A549 treated with AZD2906 at 1 μM for 4 hours (cell line): Measurements from ENCODE around the gene CDC34. TPM values are rescaled to one million over a fixed set of nuclear protein-coding genes. Genes with fewer than 3 reads are reported as not detected.

Experiments
- total RNA-seq: library from RNA; stranded (reverse); fragments of 200-300 nt; extraction: Qiagen RNA extraction; gene quantifications from 5 replicates; pipeline ENCODE4 v1.2.3, GENCODE V29; 2022

CDC34 gene, protein sequence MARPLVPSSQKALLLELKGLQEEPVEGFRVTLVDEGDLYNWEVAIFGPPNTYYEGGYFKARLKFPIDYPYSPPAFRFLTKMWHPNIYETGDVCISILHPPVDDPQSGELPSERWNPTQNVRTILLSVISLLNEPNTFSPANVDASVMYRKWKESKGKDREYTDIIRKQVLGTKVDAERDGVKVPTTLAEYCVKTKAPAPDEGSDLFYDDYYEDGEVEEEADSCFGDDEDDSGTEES
- 59.1 to 93.2 TPM (median 92.5 TPM) in 5 replicates for total RNA-seq

DNA sequence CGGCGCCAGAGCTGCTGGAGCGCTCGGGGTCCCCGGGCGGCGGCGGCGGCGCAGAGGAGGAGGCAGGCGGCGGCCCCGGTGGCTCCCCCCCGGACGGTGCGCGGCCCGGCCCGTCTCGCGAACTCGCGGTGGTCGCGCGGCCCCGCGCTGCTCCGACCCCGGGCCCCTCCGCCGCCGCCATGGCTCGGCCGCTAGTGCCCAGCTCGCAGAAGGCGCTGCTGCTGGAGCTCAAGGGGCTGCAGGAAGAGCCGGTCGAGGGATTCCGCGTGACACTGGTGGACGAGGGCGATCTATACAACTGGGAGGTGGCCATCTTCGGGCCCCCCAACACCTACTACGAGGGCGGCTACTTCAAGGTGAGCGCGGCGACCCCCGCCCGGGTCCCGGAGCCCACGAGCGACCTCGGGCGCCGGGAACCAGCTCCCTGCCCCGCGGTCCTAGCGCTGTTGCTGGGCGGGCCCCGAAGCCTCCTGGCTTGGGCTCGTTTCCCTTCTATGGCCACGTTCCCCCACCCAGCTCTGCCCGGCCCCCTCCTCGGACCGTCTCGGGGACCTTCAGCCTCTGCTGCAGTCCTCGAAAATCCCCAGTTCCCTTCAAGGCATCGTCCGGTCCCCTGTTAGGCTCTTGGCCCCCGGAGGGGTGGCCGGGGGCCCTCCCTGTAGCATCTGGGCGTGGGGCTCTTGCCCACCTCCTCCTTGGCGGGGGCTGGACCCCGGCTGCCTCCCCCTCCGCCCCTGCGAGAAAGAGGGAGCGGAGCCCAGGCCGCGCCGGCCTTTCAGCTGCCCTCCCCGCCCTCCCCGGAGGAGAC is at the start of gene CDC34:
CDC34 (plus strand) TSS at position 8 of the 808 bp plus-strand sequence; CDS start at position 180, 172 bp downstream.

DNA sequence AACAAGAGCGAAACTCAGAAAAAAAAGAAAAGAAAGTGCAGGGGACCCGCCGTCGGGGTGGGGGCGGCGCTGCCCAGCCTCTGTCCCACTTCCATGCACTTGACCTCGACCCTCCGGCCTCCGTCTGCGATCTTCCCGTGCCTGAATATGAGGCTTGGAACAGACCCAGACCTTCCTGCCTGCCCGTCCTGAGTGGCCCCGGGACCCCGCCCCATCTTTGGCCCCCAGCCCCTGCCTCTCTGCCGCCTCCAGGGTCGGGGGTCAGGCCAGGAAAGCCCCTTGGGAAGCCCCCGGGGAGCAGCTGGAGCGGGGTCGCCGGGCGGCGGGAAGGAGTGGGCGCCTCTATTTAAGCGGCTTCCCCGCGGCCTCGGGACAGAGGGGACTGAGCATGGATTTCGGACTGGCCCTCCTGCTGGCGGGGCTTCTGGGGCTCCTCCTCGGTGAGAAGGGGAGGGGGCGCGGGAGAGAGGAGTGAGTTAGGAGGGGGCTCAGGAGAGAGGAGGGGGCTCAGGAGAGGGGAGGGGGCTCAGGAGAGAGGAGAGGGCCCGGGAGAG is 35.4 kb upstream of the CDC34 start, which contains the start of gene MADCAM1:
MADCAM1 (plus strand) TSS at position 375 of the 554 bp plus-strand sequence; CDS start at position 389, 14 bp downstream.

DNA sequence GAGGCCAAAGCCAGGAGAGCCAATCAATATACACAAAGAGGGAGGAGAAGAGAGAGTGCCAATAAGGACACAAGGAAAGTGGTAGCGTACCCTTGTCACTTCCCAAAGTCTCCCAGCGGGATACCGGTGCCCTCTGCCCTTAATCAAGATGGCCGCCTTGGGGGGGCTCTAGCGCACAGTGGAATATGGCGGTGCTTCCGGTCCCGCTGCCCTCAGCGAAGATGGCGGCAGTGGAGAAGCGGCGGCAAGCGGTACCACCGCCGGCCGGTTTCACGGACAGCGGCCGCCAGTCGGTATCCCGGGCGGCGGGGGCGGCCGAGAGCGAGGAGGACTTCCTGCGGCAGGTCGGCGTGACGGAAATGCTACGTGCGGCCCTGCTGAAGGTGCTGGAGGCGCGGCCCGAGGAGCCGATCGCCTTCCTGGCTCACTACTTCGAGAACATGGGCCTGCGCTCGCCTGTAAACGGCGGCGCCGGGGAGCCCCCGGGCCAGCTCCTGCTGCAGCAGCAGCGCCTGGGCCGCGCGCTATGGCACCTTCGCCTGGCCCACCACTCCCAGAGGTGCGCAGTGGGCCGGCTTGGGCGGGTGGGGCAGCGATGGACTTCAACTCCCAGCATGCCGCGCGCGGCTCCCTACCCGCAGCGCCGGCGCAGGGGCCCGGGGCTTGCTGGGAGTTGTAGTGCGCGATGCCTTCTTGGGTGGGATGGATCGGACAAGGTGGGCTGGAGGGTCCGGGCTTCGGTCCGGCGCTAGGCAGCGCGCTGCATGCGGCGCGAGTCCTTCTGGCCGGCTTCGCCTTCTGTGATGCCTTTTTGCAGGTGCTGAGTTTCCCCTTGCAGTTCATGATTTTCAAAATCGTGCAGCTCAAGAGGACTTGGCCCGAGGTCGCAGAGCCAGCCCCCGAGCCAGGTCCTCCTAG is 24.0 kb upstream of the CDC34 start, which contains the start of gene TPGS1:
TPGS1 (plus strand) TSS at position 212 of the 918 bp plus-strand sequence; CDS start at position 222, 10 bp downstream.

DNA sequence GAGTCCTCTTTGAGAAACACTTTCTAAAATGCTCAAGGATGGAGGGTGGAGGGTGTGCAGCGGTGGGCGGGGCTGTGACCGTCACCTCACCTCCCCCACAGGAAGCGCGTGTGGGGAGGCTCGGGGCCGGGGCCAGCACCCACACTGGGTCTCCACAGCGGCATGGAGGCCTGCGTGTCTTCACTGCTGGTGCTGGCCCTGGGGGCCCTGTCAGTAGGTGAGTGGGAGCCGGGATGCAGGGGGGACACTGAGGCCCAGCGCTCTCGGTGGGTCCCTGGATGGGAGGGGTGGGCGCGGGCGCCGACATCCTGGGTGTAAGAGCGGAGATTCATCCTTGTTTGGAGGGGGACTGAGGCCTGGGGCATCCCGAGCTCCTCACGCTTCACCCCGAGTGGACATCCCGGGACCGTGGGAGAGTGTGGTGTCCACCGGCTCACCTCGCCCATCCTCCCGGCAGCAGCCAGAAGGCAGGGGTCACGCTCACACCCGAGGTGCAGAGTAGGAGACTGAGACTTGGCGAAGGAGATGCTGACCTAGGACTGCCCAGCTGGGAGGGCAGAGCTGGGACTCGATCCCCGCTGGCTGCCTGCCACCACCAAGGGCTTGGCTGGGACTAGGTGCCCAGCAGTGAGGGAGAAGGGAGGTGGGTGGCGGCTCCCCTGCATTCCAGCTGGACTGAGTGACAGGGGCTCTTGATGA is 12.5 kb downstream of the CDC34 start, which contains the start of gene GZMM:
GZMM (plus strand) TSS at position 144 of the 699 bp plus-strand sequence; CDS start at position 163, 19 bp downstream.

DNA sequence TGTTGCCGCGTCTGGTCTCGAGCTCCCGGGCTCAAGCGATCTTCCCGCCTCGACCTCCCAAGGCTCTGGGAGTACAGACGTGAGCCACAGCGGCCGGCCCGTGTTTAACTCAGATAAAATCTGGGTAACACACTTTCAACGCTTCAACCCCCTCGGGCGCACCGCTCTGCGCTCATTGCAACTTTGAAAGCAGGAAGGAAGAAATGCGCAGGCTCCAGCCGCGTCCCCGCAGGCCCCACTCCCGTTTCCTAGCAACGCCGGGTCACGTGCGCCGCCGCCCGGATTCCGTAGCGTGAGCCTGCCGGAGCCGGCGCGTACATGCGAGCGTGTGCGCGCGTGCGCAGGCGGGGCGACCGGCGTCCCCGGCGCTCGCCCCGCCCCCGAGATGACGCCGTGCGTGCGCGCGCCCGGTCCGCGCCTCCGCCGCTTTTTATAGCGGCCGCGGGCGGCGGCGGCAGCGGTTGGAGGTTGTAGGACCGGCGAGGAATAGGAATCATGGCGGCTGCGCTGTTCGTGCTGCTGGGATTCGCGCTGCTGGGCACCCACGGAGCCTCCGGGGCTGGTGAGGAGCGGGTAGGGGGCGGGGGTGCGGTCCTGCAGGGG is 40.7 kb downstream of the CDC34 start, which contains the start of gene BSG:
BSG (plus strand) TSS at position 457 of the 603 bp plus-strand sequence; CDS start at position 496, 39 bp downstream.

DNA sequence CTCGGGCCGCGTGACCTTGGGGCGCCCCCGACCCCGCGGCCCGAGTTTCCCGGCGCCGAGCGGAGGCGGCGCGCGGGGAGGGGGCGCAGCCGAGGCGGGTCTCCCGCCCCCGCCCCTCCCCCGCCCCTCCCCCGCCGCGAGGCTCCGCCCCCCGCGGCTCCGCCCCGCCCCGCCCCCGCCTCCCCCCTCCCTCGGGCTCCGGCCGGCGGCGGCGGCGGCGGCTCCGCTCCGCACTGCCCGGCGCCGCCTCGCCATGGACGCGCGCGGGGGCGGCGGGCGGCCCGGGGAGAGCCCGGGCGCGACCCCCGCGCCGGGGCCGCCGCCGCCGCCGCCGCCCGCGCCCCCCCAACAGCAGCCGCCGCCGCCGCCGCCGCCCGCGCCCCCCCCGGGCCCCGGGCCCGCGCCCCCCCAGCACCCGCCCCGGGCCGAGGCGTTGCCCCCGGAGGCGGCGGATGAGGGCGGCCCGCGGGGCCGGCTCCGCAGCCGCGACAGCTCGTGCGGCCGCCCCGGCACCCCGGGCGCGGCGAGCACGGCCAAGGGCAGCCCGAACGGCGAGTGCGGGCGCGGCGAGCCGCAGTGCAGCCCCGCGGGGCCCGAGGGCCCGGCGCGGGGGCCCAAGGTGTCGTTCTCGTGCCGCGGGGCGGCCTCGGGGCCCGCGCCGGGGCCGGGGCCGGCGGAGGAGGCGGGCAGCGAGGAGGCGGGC is 58.3 kb downstream of the CDC34 start, which contains the start of gene HCN2:
HCN2 (plus strand) TSS at position 189 of the 703 bp plus-strand sequence; CDS start at position 254, 65 bp downstream.

Other genes starting within 250 kb of the CDC34 start
- 75.6 to 112 TPM (median 102 TPM) in 5 replicates for gene PLPP2, start 240.4 kb upstream of the CDC34 start, total RNA-seq
- 14.0 to 20.1 TPM (median 18.9 TPM) in 5 replicates for gene MIER2, start 187.0 kb upstream of the CDC34 start, total RNA-seq
- gene C2CD4C, start 122.6 kb upstream of the CDC34 start, total RNA-seq = 0.35 to 0.70 TPM (median 0.53 TPM) in 5 replicates
- gene SHC2, start 70.7 kb upstream of the CDC34 start, total RNA-seq = 0.79 to 1.5 TPM (median 0.93 TPM) in 5 replicates
- gene MADCAM1, start 35.3 kb upstream of the CDC34 start, total RNA-seq = 0.15 to 0.45 TPM (median 0.30 TPM) in 5 replicates
- gene TPGS1, start 24.3 kb upstream of the CDC34 start, total RNA-seq = 11.4 to 18.4 TPM (median 17.4 TPM) in 5 replicates
- gene GZMM, start 12.3 kb downstream of the CDC34 start, total RNA-seq = 0.29 to 0.47 TPM (median 0.32 TPM) in 4 of 5 replicates, not detected in the other
- gene BSG, start 40.8 kb downstream of the CDC34 start, total RNA-seq = 658 to 742 TPM (median 709 TPM) in 5 replicates
- gene HCN2, start 58.1 kb downstream of the CDC34 start, total RNA-seq = 26.6 to 37.3 TPM (median 36.3 TPM) in 5 replicates
- gene POLRMT, start 101.8 kb downstream of the CDC34 start, total RNA-seq = 63.3 to 94.7 TPM (median 88.7 TPM) in 5 replicates
- gene FGF22, start 108.1 kb downstream of the CDC34 start, total RNA-seq = 0.46 to 0.82 TPM (median 0.66 TPM) in 5 replicates
- 54.8 to 75.9 TPM (median 73.1 TPM) in 5 replicates for gene RNF126, start 131.5 kb downstream of the CDC34 start, total RNA-seq
- gene FSTL3, start 144.6 kb downstream of the CDC34 start, total RNA-seq = 217 to 278 TPM (median 258 TPM) in 5 replicates
- 0.17 to 0.18 TPM in 2 of 5 replicates, not detected in the others for gene PRSS57, start 163.7 kb downstream of the CDC34 start, total RNA-seq
- 11.4 to 15.5 TPM (median 14.4 TPM) in 5 replicates for gene PALM, start 177.2 kb downstream of the CDC34 start, total RNA-seq
- 67.9 to 84.4 TPM (median 83.1 TPM) in 5 replicates for gene MISP, start 219.4 kb downstream of the CDC34 start, total RNA-seq